ENCODE measurements around the gene PDE12.
"Not testable (repeated sequence)": the region's sequence is repeated elsewhere in the genome, so short reads cannot be mapped to it uniquely, and the experiment has no call there.

Gene PDE12

DNA sequence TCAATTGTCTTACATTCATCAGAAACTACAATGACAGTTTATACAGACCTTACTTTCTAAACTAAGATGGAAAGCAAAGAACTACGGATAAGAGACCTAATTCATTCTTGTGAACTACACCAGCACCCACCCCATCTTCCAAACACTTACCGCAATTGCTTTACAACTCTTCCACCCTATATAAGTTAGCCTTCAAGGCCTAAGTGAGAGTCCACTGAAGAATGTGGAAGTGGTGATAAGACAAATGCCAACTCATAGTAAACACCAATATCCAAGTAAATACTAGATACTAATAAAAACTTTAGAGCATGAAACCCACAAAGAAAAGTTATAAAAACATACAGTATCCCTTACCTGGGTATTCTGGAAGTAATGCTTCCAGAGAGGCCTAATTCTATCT, 27.5 kb downstream of the PDE12 start:
- no peak for FAIRE-seq
- no peak for DNase-seq (ENCODE audit: extremely low spot score, insufficient read length, low read depth)

DNA sequence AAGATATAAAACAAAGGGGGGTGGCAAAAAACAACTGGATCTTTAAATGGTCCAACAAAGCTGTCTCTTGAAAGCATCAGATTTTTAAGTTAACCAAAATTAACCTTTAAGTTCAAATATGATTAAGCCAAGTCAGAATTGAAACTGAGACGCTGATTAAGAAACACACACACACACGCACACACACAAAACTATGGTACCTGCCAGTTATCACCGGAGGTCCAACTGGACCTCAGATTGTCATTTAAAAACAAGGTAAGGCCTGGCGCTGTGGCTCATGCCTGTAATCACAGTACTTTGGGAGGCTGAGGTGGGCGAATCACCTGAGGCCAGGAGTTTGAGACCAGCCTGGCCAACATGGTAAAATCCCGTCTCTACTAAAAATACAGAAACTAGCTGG, 30.7 kb downstream of the PDE12 start:
- FAIRE-seq = no peak
- no peak for DNase-seq (ENCODE audit: extremely low spot score, insufficient read length, low read depth)

DNA sequence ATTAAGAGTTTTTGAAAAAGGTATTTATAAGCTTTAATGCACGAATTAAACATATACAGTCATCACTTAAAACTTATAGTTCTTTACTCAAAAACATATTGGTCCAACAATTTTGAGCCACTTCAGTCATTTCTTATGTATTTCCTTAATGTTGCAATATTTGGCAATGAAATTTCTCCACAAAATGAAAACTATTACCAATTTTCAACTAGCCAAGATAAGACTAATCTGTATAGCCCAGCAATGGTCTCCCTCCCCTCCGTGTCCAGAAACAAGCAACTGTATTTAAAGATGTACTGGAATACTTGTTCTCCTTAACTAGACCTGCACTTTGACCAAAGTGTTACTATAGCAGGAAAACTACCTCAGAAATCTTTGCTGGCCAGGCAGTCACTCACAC, 31.8 kb downstream of the PDE12 start:
- FAIRE-seq = no peak

DNA sequence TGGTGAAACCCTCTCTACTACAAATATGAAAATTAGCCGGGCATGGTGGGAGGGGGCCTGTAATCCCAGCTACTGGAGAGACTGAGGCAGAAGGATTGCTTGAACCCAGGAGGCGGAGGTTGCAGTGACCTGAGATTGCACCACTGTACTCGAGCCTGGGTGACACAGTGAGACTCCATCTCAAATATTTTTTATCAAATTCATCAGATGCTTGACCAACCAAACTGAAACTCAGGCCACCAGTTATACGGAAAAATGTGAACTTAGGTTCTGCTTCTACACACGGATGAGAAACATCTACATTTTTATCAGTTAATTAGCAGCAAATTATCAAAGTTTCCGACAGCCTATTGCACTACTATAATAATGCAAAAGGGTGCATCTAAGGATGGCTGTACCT, 36.2 kb downstream of the PDE12 start:
- DNase-seq (ENCODE audit: extremely low spot score, insufficient read length, low read depth) (no peak), FAIRE-seq (no peak)

More for the DNA sequence above, 31.8 kb downstream of the PDE12 start:
- no peak for DNase-seq (ENCODE audit: extremely low spot score, insufficient read length, low read depth)

DNA sequence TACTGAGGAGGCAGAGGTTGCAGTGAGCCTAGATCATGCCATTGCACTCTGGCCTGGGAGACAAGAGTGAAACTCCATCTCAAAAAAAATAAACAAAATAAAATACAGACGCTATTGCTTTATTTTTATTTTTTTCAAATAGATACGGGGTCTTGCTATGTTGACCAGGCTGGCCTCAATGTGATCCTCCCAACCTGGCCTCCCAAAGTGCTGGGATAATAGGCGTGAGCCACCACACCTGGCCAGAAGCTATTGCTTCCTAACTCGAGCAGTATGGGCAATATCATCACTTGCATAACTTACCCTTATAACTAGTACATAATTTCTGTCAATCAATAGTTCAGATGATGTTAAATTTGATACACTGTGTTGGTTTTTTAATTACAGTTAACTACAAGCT, 38.1 kb downstream of the PDE12 start:
- FAIRE-seq (no peak), DNase-seq (ENCODE audit: extremely low spot score, insufficient read length, low read depth) (no peak)

DNA sequence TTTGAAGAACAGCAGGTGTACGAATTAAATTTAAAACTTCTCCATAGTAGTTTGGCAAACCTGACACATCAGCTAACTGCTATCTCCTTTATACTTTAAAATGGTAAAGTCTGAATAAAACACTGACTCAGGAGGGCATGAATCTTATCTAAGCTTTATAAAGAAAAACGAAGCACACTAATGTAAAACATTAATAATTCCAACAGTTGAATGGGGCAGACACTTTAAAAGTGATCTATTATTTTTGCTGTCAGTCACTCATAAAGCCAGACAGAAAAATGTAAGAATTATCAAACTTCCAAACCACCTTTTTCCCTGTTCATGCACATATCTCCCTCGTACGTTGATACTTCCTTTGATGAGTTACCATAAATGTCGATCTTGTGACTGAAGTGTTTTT, 38.5 kb downstream of the PDE12 start:
- FAIRE-seq (no peak), DNase-seq (ENCODE audit: extremely low spot score, insufficient read length, low read depth) (no peak)

DNA sequence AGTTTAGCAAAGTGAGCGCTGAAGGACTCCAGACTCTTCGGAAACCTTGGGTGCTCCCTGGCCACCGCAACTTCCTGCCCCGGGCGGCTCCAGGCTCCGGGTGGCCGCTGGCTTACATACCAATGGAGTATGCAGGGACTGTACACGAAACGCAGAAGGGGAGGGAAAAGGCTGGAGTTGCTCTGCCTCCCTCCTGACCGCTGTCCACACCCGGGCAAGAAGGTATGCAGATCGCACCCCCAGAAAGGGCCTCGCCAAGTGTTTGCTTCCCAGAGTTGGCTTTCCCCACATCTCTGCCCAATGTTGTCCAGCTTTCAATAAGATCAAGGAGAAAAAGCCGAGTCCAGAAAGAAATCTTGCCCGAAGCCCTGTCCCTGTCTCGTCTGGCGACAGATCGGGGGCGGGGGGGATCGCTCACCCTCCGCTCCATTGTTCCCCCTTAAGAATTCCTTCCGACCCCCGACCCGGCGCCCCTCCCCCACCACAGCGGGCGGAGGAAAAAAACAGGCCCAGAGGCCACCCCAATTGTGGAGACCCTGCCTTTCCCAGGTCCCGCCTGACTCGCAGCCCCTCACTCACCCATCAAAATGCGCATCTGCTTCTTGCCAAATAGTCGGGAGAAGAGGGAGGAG, 40.5 kb downstream of the PDE12 start:
- DNase-seq (ENCODE audit: extremely low spot score, insufficient read length, low read depth) = no peak
- peak; percentile 53 for FAIRE-seq

DNA sequence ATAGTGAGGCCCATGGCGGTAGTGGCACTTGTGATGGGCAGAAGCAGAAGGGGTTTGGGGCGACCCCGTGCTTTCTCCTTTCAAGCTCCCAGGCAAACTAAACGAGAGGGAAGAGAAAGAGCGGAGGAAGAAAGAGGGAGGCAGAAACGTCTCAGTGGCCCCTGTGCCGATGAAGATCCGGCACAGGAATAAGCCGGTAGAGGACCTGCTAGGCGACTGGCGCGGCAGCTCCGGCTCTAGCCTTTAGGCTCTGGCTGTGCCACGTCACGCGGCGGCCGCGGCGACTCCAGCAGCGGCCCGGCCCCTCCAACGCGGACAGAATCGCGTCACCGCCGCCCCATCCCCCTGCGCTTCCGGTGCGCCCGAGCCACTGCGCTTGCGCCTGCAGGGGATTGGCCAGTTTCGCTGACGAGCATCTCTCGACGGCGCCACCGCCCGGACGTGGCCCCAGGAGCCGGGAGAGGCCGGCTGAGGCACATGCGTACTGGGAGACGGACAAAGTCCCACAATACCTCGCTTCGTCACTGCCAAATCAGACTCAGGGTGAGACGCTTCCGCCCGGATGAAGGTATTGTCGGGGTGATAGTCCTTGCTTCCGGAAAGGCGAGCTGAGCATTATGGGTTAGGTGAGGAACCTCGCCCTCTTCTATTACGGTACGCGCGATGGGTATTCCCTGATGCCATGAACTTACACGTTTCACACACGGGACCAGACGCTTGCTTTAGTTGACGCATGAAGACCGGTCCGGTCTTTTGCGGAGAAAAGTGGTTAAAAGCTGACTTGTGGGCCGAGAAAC, 41.3 kb downstream of the PDE12 start, which contains the start of gene ARF4:
Gene ARF4, minus strand, starts transcription at position 218 of the 797 bp plus-strand sequence. Its CDS starts 204 bp downstream, at position 14.
- DNase-seq (ENCODE audit: extremely low spot score, insufficient read length, low read depth) (peak; percentile 98), FAIRE-seq (peak; percentile 100)

DNA sequence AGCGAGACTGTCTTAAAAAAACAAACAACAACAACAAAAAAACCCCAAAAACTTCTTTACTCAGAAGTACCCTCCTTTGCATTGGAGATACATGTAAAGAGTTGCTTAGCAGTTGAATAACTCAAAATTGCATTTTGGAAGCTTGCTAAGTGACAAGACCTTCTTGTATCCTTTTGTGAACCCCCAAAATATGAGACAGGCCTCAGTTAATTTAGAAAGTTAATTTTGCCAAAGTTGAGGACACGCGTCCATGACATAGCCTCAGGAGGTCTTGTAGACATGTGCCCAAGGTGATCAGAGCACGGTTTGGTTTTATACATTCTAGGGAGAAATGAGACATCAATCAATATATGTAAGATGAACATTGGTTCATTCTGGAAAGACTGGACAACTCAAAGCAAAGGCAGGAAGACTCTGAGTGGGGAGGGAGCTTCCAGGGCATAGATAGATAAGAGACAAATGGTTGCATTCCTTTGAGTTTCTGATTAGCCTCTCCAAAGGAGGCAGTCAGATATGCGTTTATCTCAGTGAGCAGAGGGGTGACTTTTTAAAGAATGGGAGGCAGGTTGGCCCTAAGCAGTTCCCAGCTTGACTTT, 42.8 kb downstream of the PDE12 start:
- FAIRE-seq (no peak), DNase-seq (ENCODE audit: extremely low spot score, insufficient read length, low read depth) (no peak)

DNA sequence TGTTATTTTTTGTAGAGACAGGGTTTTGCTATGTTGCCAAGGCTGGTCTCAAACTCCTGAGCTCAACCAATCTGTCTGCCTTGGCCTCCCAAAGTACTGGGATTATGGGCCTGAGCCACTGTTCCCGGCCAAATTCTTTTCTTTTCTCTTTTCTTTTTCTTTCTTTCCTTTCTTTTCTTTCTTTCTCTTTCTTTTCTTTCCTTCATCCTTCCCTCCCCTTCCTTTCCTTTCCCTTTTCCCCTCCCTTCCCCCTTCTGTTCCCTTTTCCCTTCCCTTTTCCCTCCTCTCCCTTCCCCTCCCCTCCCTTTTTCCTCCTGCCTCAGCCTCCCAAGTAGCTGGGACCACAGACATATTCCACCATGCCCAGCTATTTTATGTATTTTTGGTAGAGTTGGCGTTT, 44.1 kb downstream of the PDE12 start:
- FAIRE-seq (no peak), DNase-seq (ENCODE audit: extremely low spot score, insufficient read length, low read depth) (no peak)

DNA sequence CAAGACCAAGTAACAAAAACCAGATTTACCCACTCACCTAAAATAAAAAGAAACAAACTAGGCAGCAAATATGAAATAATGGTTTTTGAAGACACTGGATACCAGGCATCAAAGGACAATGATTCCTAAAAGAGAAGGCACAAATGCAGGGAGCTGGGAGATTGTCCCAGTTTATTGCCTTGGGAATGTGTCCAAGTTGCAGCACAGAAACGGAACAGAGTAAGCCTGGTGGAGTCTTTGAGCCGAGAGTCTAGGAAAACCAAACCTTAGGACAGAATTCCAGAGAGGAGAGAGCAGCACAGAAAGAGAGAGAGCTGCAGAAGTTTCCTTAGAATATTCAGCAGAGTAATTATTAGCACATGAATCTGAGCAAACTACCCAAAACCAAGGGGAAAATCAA, 48.9 kb downstream of the PDE12 start:
- no peak for DNase-seq (ENCODE audit: extremely low spot score, insufficient read length, low read depth)
- no peak for FAIRE-seq

DNA sequence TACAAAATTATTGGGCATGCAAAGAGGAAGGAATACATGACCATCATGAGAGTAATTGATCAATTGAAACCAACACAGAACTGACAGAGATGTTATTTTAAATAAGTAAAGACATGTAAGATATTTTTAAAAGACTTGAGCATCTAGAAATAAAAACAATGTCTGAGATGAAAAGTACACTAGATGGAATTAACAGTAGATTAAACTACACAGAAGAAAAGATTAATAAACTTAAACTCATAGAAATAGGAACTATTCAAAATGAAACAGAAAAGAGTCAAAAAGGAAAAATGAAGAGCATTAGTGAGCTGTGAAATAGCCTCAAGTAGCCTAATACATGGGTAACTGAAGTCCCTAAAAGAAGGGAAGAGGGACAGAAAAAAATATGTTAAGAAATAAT, 49.6 kb downstream of the PDE12 start:
- DNase-seq (ENCODE audit: extremely low spot score, insufficient read length, low read depth) = no peak
- FAIRE-seq = peak; percentile 21

DNA sequence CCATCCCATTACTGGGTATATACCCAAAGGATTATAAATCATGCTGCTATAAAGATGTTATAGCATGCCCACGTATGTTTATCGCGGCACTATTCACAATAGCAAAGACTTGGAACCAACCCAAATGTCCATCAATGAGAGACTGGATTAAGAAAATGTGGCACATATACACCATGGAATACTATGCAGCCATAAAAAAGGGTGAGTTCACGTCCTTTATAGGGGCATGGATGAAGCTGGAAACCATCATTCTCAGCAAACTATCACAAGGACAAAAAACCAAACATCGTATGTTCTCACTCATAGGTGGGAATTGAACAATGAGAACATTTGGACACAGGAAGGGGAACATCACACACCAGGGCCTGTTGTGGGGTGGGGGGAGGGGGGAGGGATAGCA, 55.8 kb downstream of the PDE12 start:
- not testable (repeated sequence) for FAIRE-seq; DNase-seq (ENCODE audit: extremely low spot score, insufficient read length, low read depth)

DNA sequence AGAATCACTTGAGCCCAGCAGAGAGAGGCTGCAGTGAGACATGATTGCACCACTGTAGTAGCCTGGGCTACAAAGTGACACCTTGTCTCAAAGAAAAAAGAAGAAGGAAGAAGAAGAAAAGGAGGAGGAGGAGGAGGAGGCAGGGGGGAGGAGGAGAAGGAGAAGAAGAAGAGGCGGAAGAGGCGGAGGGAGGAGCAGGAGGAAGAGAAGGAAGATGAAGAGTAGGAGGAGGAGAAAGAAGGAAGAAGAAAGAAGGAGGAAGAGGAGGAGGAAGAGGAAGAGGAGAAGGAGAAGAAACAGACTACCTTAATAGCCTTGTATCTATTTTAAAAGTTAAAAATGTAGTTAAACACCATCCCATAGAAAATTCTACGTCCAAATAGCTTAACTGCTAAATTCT, 60.2 kb downstream of the PDE12 start:
- DNase-seq (ENCODE audit: extremely low spot score, insufficient read length, low read depth) (no peak), FAIRE-seq (no peak)

Data from GM18507 (cell line).